HCT116 (cell line): Measurements from ENCODE around the gene ACOXL. TPM values are rescaled to one million over a fixed set of nuclear protein-coding genes. Genes with fewer than 3 reads are reported as not detected.

Experiments
- ATAC-seq: fragments of 200-7000 bp; cut with Tn5 transposase; 2 replicates; pipeline ENCODE4 v1.9.1; 2020; ENCODE audit warnings: mild to moderate bottlenecking, moderate library complexity
- BruUV-seq: library from RNA; stranded (reverse); fragments of 400-500 nt; replicated peaks from 2 replicates; lab custom pipeline; 2021; lab: Mats Ljungman, UMichigan
- CTCF ChIA-PET: fragments of 300-600 bp; sonication (Branson Sonifier 250); formaldehyde crosslinking; loops from one replicate; lab custom pipeline; 2021; ENCODE audit warnings: antibody characterized with exemption; lab: Charles Lee
- POLR2A ChIA-PET: fragments of 300-600, 350-600 bp; sonication (Branson Sonifier 250); formaldehyde crosslinking; loops from one replicate; lab custom pipeline; 2021; ENCODE audit warnings: antibody characterized with exemption; lab: Charles Lee
- RAD21 ChIA-PET, 2 experiments: fragments of 300-600 bp; sonication (Branson Sonifier 250); formaldehyde crosslinking; loops; one replicate each; lab custom pipeline; 2023; ENCODE audit warnings: low total read pairs in 2 of 2; ENCODE audit not compliant: uncharacterized antibody in 2 of 2, unreplicated experiment in 2 of 2, low non-redundant PET in 1 of 2; lab: Charles Lee
- DNase-seq: peaks from one replicate; pipeline ENCODE4 v3.0.0-alpha.2; 2010; ENCODE audit warnings: low read depth, low spot score
- H2AFZ ChIP-seq: fragments of 200-600 bp; shearing (Covaris generic), sonication (generic); 2 replicates; pipeline ENCODE4 v1.6.1; 2017; ENCODE audit warnings: low read depth, mixed run types, mixed read lengths, antibody characterized with exemption, low read length; ENCODE audit not compliant: poor library complexity, severe bottlenecking
- H3K27ac ChIP-seq: 2 replicates; pipeline ENCODE4 v1.5.1; 2012; ENCODE audit warnings: low read depth, low read length
- H3K27me3 ChIP-seq: fragments of 200-600 bp; sonication (generic); 2 replicates; pipeline ENCODE4 v1.6.1; 2016; ENCODE audit warnings: mixed run types, low read length, mixed read lengths; ENCODE audit not compliant: insufficient read depth
- H3K36me3 ChIP-seq, 2 experiments: fragments of 200-500 bp in 1 of 2; fragments of 200-600 bp in 1 of 2; sonication (Bioruptor generic) in 1 of 2; sonication (generic) in 1 of 2; 2 replicates each; pipeline versions ENCODE4 v1.5.1 to v1.6.1; 2014 to 2016; ENCODE audit warnings: low read length in 2 of 2, inconsistent platforms in 1 of 2, mixed read lengths in 1 of 2, mixed run types in 1 of 2; ENCODE audit not compliant: insufficient read depth in 2 of 2, control insufficient read depth in 1 of 2
- H3K4me1 ChIP-seq, 2 experiments: fragments of 200-600 bp in 1 of 2; sonication (generic) in 1 of 2; 2 replicates each; pipeline versions ENCODE4 v1.5.1 to v1.6.1; 2012 to 2017; ENCODE audit warnings: low read length in 2 of 2, inconsistent platforms in 1 of 2, mild to moderate bottlenecking in 1 of 2, mixed read lengths in 1 of 2, mixed run types in 1 of 2, moderate library complexity in 1 of 2; ENCODE audit not compliant: insufficient read depth in 2 of 2, control insufficient read depth in 1 of 2
- H3K4me2 ChIP-seq: fragments of 200-600 bp; sonication (generic); 2 replicates; pipeline ENCODE4 v1.6.1; 2017; ENCODE audit warnings: mixed run types, low read length, mixed read lengths
- H3K4me3 ChIP-seq, 2 experiments: fragments of 200-600 bp in 1 of 2; sonication (generic) in 1 of 2; replicated peaks in 1 of 2; 2 replicates each; pipeline ENCODE4 v1.5.1; 2011 to 2016; ENCODE audit warnings: low read length in 2 of 2, control low read depth in 1 of 2, low read depth in 1 of 2, mild to moderate bottlenecking in 1 of 2, mixed read lengths in 1 of 2, mixed run types in 1 of 2
- H3K79me2 ChIP-seq: fragments of 200-600 bp; sonication (generic); 2 replicates; pipeline ENCODE4 v1.6.1; 2017; ENCODE audit warnings: mild to moderate bottlenecking, mixed run types, low read length, moderate library complexity, mixed read lengths; ENCODE audit not compliant: insufficient read depth
- H3K9ac ChIP-seq: fragments of 200-600 bp; sonication (generic); 2 replicates; pipeline ENCODE4 v1.6.1; 2016; ENCODE audit warnings: low read length, mixed read lengths
- H3K9me2 ChIP-seq: fragments of 200-600 bp; sonication (generic), shearing (Covaris generic); 2 replicates; pipeline ENCODE4 v1.6.1; 2017; ENCODE audit warnings: mixed run types, mild to moderate bottlenecking, moderate library complexity; ENCODE audit not compliant: insufficient read depth
- H3K9me3 ChIP-seq, 2 experiments: fragments of 200-500 bp in 1 of 2; fragments of 200-600 bp in 1 of 2; sonication (Bioruptor generic) in 1 of 2; sonication (generic) in 1 of 2; 2 replicates each; pipeline ENCODE4 v1.6.1; 2014 to 2017; ENCODE audit warnings: low read length in 2 of 2, mixed read lengths in 2 of 2, inconsistent platforms in 1 of 2, low read depth in 1 of 2, mild to moderate bottlenecking in 1 of 2, mixed run types in 1 of 2, moderate library complexity in 1 of 2; ENCODE audit not compliant: control insufficient read depth in 1 of 2, insufficient read depth in 1 of 2
- H4K20me1 ChIP-seq: fragments of 200-600 bp; sonication (generic), shearing (Covaris generic); 2 replicates; pipeline ENCODE4 v1.6.1; 2017; ENCODE audit warnings: mixed run types, mild to moderate bottlenecking, moderate library complexity; ENCODE audit not compliant: insufficient read depth
- CBX3 ChIP-seq: IDR thresholded peaks from 2 replicates; pipeline ENCODE4 v1.6.1; 2012; ENCODE audit warnings: low read depth
- EGR1 ChIP-seq: IDR thresholded peaks from 2 replicates; pipeline ENCODE4 v1.6.1; 2012; ENCODE audit warnings: low read depth
- EZH2 ChIP-seq: fragments of 200-600 bp; sonication (generic); IDR thresholded peaks from 2 replicates; pipeline ENCODE4 v1.6.1; 2017; ENCODE audit warnings: antibody characterized with exemption, mixed run types
- EZH2phosphoT487 ChIP-seq: fragments of 200-600 bp; IDR thresholded peaks from 2 replicates; pipeline ENCODE4 v1.6.1; 2018; ENCODE audit warnings: antibody characterized with exemption, borderline replicate concordance
- MAX ChIP-seq: IDR thresholded peaks from 2 replicates; pipeline ENCODE4 v1.6.1; 2012
- POLR2A ChIP-seq: IDR thresholded peaks from 2 replicates; pipeline ENCODE4 v1.7.0; 2011; ENCODE audit warnings: borderline replicate concordance; ENCODE audit not compliant: insufficient read depth, insufficient read length; ENCODE audit errors: extremely low read depth
- RAD21 ChIP-seq: IDR thresholded peaks from 2 replicates; pipeline ENCODE4 v1.6.1; 2012; ENCODE audit warnings: low read depth, mild to moderate bottlenecking
- REST ChIP-seq: IDR thresholded peaks from 2 replicates; pipeline ENCODE4 v1.6.1; 2012; ENCODE audit warnings: low read depth
- SP1 ChIP-seq: IDR thresholded peaks from 2 replicates; pipeline ENCODE4 v1.6.1; 2012; ENCODE audit warnings: low read depth
- ZBTB33 ChIP-seq: IDR thresholded peaks from 2 replicates; pipeline ENCODE4 v1.6.1; 2011; ENCODE audit warnings: mild to moderate bottlenecking, low read length, moderate library complexity; ENCODE audit not compliant: insufficient replicate concordance; ENCODE audit errors: extremely low read depth
- ZFX ChIP-seq: fragments of 450-650 bp; IDR thresholded peaks from 2 replicates; pipeline ENCODE4 v1.6.1; 2017
- ZNF274 ChIP-seq: fragments of 200-500 bp; sonication (Bioruptor generic); IDR thresholded peaks from 2 replicates; pipeline ENCODE4 v1.6.1; 2014; ENCODE audit warnings: mild to moderate bottlenecking, low read depth, low read length, inconsistent platforms
- intact Hi-C: fragments of 100-400 bp; cut with micrococcal nuclease; formaldehyde crosslinking; loops from 2 replicates; pipeline ENCODE4 v1.10.0; 2022
- total RNA-seq: library from RNA; stranded (reverse); gene quantifications from one replicate; pipeline ENCODE4 v1.2.1, GENCODE V29; 2021; ENCODE audit not compliant: unreplicated experiment

Gene ACOXL
- total RNA-seq, 1 experiment from 2014 or later = 5.5 TPM

GRCh38 chr2:110742412-110742811 lies 10.0 kb downstream of the ACOXL start:
- no peak overlapping the region for H3K9ac ChIP-seq
- DNase-seq = no peak
- no peak overlapping the region for H3K27ac ChIP-seq
- intact Hi-C loops = no loop called here
- RAD21 ChIA-PET = no interaction called here
- H4K20me1 ChIP-seq = no peaks in the 10 kb centered on the region
- CTCF ChIA-PET = no interaction called here
- H3K36me3 ChIP-seq = no peaks in the 10 kb centered on the region
- peaks cover 0 to 6% of the 10 kb centered on the region in 2 experiments; a peak in 1 of 4 replicates for H3K4me1 ChIP-seq
- H3K4me2 ChIP-seq = no peak overlapping the region
- H3K27me3 ChIP-seq = no peaks in the 10 kb centered on the region
- no peaks in the 10 kb centered on the region for H3K9me2 ChIP-seq
- no peak for ATAC-seq
- no peak overlapping the region for H3K4me3 ChIP-seq
- no TSS peak for BruUV-seq
- TF ChIP-seq POLR2A (no peak), ZNF274 (no peak), MAX (no peak), EGR1 (no peak), EZH2 (no peak), SP1 (no peak), CBX3 (no peak), REST (no peak), ZFX (no peak), RAD21 (no peak), ZBTB33 (no peak), EZH2phosphoT487 (no peak)
- H3K9me3 ChIP-seq = no peaks in the 10 kb centered on the region; a peak in 1 of 4 replicates
- POLR2A ChIA-PET = no interaction called here
- no peak overlapping the region for H2AFZ ChIP-seq
- H3K79me2 ChIP-seq = no peaks in the 10 kb centered on the region
